D721Med (cell line): ENCODE data around the gene SDK1.

ENCODE experiments used
- DNase-seq: peaks from one replicate; pipeline ENCODE4 v3.0.0; 2011; ENCODE audit warnings: low spot score; ENCODE audit not compliant: insufficient read length
- FAIRE-seq: peaks from 2 replicates; lab custom pipeline; 2011; peaks lifted over from hg19 to GRCh38; lab: Jason Lieb, UNC
- CTCF ChIP-seq: IDR thresholded peaks from 2 replicates; pipeline ENCODE4 v1.5.1; 2012; ENCODE audit warnings: mild to moderate bottlenecking, control low read depth; ENCODE audit not compliant: insufficient read depth; ENCODE audit errors: missing control alignments

SDK1 gene

DNA sequence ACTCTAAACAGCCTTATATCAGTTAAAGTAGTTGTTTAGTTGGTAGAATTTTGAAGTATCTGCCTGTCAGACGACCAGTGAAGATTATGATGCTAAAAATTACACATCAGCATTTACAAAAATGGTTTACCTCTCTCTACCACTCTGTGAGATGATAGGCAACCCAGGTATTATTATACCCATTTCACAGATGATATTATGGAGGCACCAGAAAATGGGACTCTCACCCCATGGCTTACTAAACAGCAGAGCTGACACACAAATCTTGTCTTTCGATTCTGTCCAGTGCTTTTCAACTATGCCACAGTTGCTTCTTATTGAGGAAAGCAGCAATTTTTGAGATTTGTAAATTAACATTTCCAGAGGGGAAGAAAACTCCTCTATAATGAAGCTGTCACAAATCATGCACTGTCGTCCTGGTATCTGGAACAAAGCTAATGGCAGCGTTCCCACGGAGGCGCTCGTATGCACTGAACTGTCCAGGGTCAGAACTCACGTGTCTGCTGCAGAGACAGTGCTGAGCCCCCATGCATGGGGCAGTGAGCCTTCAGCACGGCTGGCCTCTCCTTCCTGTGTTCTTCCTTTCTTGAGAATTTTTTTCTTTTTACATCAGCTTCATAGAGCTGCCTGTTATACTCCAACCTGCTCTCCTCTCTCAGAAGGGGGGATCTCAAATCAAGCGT lies 381.1 kb downstream of the SDK1 start:
- no peak for FAIRE-seq
- TF ChIP-seq CTCF, result no peak
- DNase-seq, result no peak

GRCh38 chr7:3683546-3684539 lies 382.8 kb downstream of the SDK1 start:
- DNase-seq (no peak), FAIRE-seq (no peak)
- TF ChIP-seq CTCF, result no peak

- no peak for DNase-seq
- TF ChIP-seq CTCF, result no peak
- FAIRE-seq, result no peak
Measured at GRCh38 chr7:3688071-3688470, 387.0 kb downstream of the SDK1 start.

- DNase-seq (no peak), FAIRE-seq (no peak)
- no peak for TF ChIP-seq CTCF
Measured at GRCh38 chr7:3688842-3689241, 387.8 kb downstream of the SDK1 start.

DNA sequence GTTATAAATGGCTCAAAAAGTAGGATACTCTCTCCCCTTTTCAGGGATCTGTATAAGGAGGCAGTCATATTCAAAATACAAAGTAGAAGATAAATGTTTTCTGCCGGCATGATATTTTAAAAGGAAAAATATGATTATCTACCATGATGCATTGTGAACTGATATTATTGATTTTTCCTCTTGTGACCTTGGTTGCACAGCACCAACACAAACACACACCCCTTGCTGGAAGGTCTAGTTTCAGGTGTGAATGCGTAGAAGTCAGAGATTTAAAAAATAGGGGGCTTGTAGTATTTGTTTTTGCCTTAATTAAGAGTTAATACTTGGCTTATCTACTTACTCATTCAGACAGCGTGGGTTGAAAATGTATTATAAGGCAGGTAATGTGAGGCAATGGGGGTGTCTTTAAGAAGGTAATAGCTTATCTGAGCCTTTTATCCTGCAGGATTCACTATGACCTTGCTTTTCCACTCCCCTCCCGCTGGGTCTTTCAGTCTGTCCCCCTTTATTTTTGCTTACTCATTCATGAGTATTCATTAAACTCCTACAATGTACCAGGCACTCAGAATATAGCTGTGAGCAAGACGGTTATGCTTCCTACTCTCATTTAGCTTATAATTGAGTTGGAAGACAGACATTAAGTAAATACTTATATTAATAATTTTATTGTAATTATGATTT lies 390.6 kb downstream of the SDK1 start:
- FAIRE-seq (no peak), DNase-seq (no peak)

GRCh38 chr7:3695602-3696001 lies 394.6 kb downstream of the SDK1 start:
- FAIRE-seq (no peak), DNase-seq (no peak)
- no peak for TF ChIP-seq CTCF

More for the DNA sequence above, 390.6 kb downstream of the SDK1 start:
- TF ChIP-seq CTCF, result no peak
